ENCODE data around the gene RFX5. TPM values are rescaled to one million over a fixed set of nuclear protein-coding genes. Genes with fewer than 3 reads are reported as not detected.

The RFX5 gene
- total and polyA plus RNA-seq, 2 experiments from 2014 or later = 14.1 to 48.8 TPM

GRCh38 chr1:151386002-151386401 lies 39.0 kb upstream of the RFX5 start:
- H3K4me3 ChIP-seq = no peak overlapping the region
- no peak overlapping the region for H3K27ac ChIP-seq
- DNase-seq (ENCODE audit: low spot score) = no peak
- H3K27me3 ChIP-seq = no peaks in the 10 kb centered on the region
- TF ChIP-seq EZH2 (IDR thresholded peaks at IDR 0.05; ENCODE audit: borderline replicate concordance) (no peak), CTCF (IDR thresholded peaks at IDR 0.05; ENCODE audit: poor library complexity) (no peak), EZH2phosphoT487 (IDR thresholded peaks at IDR 0.05; ENCODE audit: low read depth, severe bottlenecking, unreplicated experiment) (no peak)
- H4K20me1 ChIP-seq (ENCODE audit: insufficient read depth, poor library complexity, severe bottlenecking) = no peaks in the 10 kb centered on the region
- H3K9me2 ChIP-seq (replicated peaks; ENCODE audit: insufficient read depth) = no peaks in the 10 kb centered on the region
- no peak overlapping the region for H2AFZ ChIP-seq
- WGBS (ENCODE audit: low lambda C conversion rate, missing lambda C conversion rate) = 85% methylated on average over 2 of the region's 2 CpGs
- H3K79me2 ChIP-seq = no peaks in the 10 kb centered on the region
- no peaks in the 10 kb centered on the region for H3K4me1 ChIP-seq (ENCODE audit: insufficient read depth)
- H3K9me3 ChIP-seq (ENCODE audit: low read depth) = no peaks in the 10 kb centered on the region
- no peaks in the 10 kb centered on the region for H3K36me3 ChIP-seq (replicated peaks; ENCODE audit: insufficient read depth, low read depth)
- no peak overlapping the region for H3K4me2 ChIP-seq

GRCh38 chr1:151384584-151384983 lies 37.5 kb upstream of the RFX5 start:
- Histone ChIP-seq H3K79me2 (no peaks in the 10 kb centered on the region), H2AFZ (no peak overlapping the region), H3K4me1 (ENCODE audit: insufficient read depth) (no peaks in the 10 kb centered on the region), H3K9me3 (ENCODE audit: low read depth) (no peaks in the 10 kb centered on the region), H3K27ac (no peak overlapping the region), H3K9me2 (replicated peaks; ENCODE audit: insufficient read depth) (no peaks in the 10 kb centered on the region), H3K36me3 (replicated peaks; ENCODE audit: insufficient read depth, low read depth) (no peaks in the 10 kb centered on the region), H3K27me3 (no peaks in the 10 kb centered on the region), H4K20me1 (ENCODE audit: insufficient read depth, poor library complexity, severe bottlenecking) (no peaks in the 10 kb centered on the region), H3K4me2 (no peak overlapping the region), H3K4me3 (no peak overlapping the region)
- WGBS (ENCODE audit: low lambda C conversion rate, missing lambda C conversion rate) = 70% methylated on average over 3 of the region's 3 CpGs
- DNase-seq (ENCODE audit: low spot score) = no peak
- TF ChIP-seq EZH2 (IDR thresholded peaks at IDR 0.05; ENCODE audit: borderline replicate concordance) (no peak), CTCF (IDR thresholded peaks at IDR 0.05; ENCODE audit: poor library complexity) (no peak), EZH2phosphoT487 (IDR thresholded peaks at IDR 0.05; ENCODE audit: low read depth, severe bottlenecking, unreplicated experiment) (no peak)

GRCh38 chr1:151377150-151377884 lies 30.3 kb upstream of the RFX5 start:
- no peak for DNase-seq (ENCODE audit: low spot score)
- Histone ChIP-seq H3K79me2 (no peaks in the 10 kb centered on the region), H3K4me1 (ENCODE audit: insufficient read depth) (peaks cover 6% of the 10 kb centered on the region), H3K27ac (no peak overlapping the region), H3K9me2 (replicated peaks; ENCODE audit: insufficient read depth) (no peaks in the 10 kb centered on the region), H4K20me1 (ENCODE audit: insufficient read depth, poor library complexity, severe bottlenecking) (no peaks in the 10 kb centered on the region), H3K9me3 (ENCODE audit: low read depth) (no peaks in the 10 kb centered on the region), H3K4me2 (no peak overlapping the region), H3K27me3 (no peaks in the 10 kb centered on the region), H2AFZ (no peak overlapping the region), H3K36me3 (replicated peaks; ENCODE audit: insufficient read depth, low read depth) (no peaks in the 10 kb centered on the region), H3K4me3 (no peak overlapping the region)
- TF ChIP-seq EZH2 (IDR thresholded peaks at IDR 0.05; ENCODE audit: borderline replicate concordance) (no peak), CTCF (IDR thresholded peaks at IDR 0.05; ENCODE audit: poor library complexity) (no peak), EZH2phosphoT487 (IDR thresholded peaks at IDR 0.05; ENCODE audit: low read depth, severe bottlenecking, unreplicated experiment) (no peak)
- 61% methylated on average over 3 of the region's 3 CpGs for WGBS (ENCODE audit: low lambda C conversion rate, missing lambda C conversion rate)
